GM12873 (cell line): ENCODE results near the gene NPY1R.

Experiments
- TF ChIP-seq, protein P1 (sequence below): IDR thresholded peaks from 2 replicates; pipeline ENCODE4 v1.5.1; 2012; ENCODE audit warnings: low read depth, mild to moderate bottlenecking, moderate library complexity, low read length, control low read depth; ENCODE audit not compliant: insufficient read depth; ENCODE audit errors: missing control alignments

NPY1R gene

DNA sequence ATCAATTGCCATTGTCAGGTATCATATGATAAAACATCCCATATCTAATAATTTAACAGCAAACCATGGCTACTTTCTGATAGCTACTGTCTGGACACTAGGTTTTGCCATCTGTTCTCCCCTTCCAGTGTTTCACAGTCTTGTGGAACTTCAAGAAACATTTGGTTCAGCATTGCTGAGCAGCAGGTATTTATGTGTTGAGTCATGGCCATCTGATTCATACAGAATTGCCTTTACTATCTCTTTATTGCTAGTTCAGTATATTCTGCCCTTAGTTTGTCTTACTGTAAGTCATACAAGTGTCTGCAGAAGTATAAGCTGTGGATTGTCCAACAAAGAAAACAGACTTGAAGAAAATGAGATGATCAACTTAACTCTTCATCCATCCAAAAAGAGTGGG, 18.3 kb upstream of the NPY1R start:
- TF ChIP-seq, protein P1, sequence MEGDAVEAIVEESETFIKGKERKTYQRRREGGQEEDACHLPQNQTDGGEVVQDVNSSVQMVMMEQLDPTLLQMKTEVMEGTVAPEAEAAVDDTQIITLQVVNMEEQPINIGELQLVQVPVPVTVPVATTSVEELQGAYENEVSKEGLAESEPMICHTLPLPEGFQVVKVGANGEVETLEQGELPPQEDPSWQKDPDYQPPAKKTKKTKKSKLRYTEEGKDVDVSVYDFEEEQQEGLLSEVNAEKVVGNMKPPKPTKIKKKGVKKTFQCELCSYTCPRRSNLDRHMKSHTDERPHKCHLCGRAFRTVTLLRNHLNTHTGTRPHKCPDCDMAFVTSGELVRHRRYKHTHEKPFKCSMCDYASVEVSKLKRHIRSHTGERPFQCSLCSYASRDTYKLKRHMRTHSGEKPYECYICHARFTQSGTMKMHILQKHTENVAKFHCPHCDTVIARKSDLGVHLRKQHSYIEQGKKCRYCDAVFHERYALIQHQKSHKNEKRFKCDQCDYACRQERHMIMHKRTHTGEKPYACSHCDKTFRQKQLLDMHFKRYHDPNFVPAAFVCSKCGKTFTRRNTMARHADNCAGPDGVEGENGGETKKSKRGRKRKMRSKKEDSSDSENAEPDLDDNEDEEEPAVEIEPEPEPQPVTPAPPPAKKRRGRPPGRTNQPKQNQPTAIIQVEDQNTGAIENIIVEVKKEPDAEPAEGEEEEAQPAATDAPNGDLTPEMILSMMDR: no peak

DNA sequence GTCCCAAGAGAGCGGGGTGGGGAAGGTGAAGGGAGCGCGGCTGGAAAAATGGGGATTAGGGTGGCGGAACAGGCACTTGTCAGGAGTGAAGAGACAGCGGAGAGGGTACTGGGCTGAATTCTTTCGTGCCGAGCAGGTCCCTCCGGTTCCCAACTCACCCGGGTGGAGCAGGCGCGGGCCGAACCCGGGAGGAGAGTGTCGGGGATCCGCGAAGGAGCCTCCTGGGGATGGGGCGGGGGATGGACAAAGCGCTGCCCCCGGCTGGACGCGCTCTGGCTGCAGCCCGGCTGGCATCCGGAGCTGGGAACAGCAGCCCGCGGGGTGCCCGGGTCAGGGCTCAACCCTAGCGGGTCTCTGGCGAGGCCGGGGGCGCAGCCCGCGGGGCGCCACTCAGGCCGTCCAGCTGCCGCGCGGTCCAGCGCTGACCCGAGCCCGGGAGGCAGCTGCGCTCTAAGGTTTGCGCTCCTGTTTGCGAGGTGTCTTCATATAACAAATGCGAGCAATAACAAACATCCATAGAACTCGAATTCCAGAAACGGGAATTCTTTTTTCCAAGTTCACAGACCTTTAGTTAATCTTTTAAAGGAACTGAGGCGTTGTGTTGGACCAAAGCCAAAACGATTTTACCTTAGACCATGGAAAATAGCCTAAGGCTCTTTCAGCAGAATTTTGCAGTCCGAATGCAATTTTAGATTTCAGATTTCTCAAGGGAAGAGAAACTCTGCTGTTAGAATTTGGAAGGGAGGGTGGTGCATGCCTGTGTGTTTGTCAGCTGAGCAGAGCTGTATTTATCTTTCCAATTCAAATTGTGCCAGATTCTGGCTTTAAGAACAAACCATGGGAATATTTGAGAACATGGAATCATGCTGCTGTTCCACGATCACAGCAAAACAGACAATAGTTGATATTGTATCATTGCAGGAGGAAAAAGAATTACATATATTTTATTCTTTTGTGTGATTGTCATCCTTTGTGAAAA, 12.0 kb upstream of the NPY1R start:
- TF ChIP-seq, protein P1: no peak

DNA sequence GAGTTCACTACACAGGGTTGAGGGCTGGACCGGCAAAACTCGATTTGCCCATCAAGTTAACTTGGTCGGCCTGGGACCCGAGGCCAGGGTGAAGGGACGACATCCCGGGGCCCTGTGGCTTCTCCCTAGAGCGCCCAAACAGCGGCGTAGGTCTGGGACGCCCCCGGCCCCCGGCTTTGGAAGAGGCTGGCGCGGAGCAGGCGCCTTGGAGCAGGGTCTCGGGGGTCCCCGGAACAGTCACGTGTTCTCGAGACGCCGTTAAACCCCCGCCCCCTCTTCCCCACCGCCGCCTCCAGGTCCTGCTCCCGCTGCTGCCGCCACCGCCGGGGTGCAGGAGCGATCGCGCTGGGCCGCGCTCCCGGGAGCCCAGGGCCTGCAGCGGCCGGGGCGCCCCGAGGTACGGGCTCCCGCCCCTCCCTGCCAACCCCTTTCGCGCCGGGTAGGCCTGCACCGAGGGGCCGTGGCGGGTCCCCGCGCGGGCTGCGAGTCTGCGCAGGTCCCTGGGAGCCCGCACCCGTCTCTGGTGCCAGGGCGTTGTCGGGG, 11.3 kb upstream of the NPY1R start, which contains the start of gene NPY5R:
NPY5R (plus strand) TSS at position 289 of the 543 bp plus-strand sequence. CDS start 6,382 bp downstream, outside the sequence.
- TF ChIP-seq, protein P1: no peak

DNA sequence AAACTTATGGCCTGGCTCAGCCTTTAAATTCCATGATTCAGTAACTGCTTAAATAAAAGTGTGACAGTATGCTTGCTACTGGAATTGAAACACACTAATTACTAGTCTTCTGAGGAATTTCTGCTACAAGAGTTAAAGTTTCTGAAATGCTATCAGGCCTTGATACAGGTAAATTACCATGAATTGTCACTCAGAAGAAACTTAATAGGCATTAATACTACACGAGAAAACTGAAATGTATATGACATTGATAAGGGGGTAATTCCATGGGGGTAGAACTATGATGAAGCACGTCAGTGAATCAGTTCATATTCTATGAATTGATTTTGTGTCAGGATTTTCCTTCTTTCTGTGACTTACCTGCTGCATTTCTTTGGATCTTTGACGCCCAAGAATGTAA, 3.0 kb upstream of the NPY1R start:
- TF ChIP-seq, protein P1: no peak

DNA sequence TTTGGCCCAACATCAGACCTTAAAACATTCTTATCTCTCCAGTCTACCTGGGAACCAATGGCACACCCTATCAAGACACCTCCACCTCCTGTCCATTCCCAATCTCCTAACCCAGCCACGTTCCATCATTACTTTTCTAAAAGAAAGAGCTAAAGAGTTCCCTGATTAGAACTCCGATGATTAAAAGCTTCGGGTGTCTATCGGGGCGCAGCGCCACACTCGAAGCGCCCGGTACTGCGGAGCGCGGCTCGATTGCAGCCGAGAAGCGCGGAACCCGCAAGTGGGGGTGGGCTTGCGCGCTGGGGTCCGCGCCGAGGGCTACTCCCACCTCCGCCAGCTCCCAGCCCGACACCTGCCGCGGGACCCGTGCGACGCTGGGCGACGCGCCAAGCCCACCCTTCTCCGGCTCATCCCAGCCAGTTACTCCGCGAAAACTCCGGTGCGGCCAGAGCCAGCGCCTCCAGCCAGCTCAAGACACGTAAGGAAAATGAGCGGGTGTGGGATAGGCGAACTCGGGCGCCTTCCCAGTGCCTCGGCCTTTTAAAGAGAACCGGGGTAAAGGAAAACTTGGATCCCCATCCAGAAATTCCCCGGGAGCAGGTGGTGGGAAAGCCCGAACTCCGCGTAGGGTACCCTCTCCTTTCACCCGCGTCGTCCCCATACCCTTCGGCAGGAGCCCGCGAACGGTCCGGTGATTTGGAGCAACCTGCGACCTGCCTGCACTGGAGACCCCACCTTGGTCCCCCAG, 593 bp downstream of the NPY1R start:
- TF ChIP-seq, protein P1: no peak

DNA sequence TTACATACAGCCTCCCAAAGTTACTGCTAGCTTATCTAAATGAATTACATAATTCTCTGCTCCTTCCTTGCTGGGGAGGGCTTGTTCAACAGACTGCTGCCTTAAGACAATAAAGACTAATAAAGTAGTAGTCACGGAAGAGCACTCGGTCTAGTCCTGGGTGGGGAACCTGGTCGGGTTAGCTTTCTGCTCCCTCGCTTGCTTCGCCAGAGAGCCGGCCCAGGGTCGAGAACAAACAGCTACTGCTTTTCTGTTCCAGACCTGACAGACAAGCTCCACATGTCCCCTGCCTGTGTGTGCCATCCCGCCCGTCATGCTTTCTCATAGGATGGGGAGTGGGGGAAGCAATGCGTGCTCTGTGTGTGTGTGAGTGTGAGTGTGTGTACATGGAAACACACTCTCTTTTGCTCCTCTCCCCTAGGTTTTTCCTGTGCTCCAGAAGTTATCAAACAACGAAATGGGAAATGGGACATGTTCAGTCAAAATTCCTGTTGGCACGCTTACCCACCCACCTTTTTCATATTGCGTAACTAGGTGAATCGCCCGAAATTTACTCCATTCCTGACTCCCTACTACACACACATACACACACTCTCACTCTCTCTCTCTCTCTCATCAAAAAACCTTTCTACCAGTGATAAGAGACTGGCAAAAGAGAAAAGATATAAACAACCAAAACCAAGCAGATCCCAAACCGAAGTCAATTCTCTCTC, 1.3 kb downstream of the NPY1R start:
- TF ChIP-seq, protein P1: no peak

DNA sequence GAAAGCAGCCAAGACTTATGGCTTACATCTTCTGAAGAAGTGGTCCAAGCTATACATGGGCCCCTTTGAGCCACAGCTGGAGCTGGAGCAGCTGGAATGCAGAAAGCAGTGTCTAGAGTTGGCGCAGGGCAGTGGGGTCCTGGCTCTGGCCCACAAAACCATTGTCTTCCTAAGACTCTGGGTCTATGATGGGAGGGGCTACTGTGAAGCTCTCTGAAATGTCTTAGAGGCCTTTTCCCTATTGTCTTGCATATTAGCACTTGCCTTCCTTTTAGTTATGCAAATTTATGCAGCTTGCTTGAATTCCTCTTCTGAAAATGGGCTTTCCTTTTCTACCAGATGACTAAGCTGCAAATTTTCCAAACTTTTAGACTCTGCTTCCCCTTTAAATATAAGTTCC, 15.3 kb downstream of the NPY1R start:
- TF ChIP-seq, protein P1: no peak
